BLaER1 (cell line): ENCODE measurements around the gene COPS7B.

ENCODE experiments used
- H3K27ac ChIP-seq: shearing (Covaris generic); formaldehyde crosslinking; 2 replicates; pipeline ENCODE4 v1.8.1; 2022
- H3K27me3 ChIP-seq: shearing (Covaris generic); formaldehyde crosslinking; 2 replicates; pipeline ENCODE4 v1.8.1; 2022
- H3K36me3 ChIP-seq: shearing (Covaris generic); formaldehyde crosslinking; 2 replicates; pipeline ENCODE4 v1.8.1; 2022
- H3K4me1 ChIP-seq: shearing (Covaris generic); formaldehyde crosslinking; 2 replicates; pipeline ENCODE4 v1.8.1; 2022
- H3K4me2 ChIP-seq: shearing (Covaris generic); formaldehyde crosslinking; 2 replicates; pipeline ENCODE4 v1.8.1; 2022
- H3K4me3 ChIP-seq: shearing (Covaris generic); formaldehyde crosslinking; 2 replicates; pipeline ENCODE4 v1.8.1; 2022
- H3K9ac ChIP-seq: shearing (Covaris generic); formaldehyde crosslinking; 2 replicates; pipeline ENCODE4 v1.8.1; 2022
- H3K9me3 ChIP-seq: shearing (Covaris generic); formaldehyde crosslinking; 2 replicates; pipeline ENCODE4 v1.8.1; 2022
- H4K20me1 ChIP-seq: shearing (Covaris generic); formaldehyde crosslinking; 2 replicates; pipeline ENCODE4 v1.8.1; 2022
- Cebpa-rat ChIP-seq: shearing (Covaris generic); IDR thresholded peaks from 2 replicates; pipeline ENCODE4 v1.8.1; 2022

The COPS7B gene

DNA sequence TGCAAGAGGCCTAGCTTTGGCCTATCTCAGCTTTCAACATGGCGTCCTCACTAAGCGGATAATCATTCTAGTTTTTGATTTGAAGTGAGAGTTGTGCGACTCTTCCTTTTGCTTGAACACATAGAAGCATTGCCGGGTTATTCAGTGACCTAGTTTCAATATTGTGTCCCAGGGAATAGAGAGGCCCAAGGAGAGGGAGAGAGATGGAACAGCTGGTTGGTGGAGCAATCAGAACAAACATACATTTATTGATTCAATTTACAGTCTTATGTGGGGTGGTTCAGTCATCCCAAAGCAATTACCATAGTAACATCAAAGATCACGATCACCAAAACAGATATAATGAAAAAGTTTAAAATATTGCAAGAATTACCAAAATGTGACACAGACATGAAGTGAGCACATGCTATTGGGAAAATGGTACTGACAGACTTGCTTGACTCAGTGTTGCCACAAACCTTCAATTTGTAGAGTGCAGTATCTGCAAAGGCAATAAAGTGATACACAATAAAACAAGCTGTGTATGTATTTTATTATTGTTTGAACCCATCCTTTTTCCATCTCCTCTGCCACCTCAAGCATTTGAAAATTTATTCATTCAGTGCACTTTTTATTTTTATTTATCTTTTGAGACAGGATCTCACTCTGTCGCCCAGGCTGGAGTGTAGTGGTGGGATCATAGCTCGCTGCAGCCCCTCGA lies 30.2 kb downstream of the COPS7B start:
- peaks cover 44% of the 10 kb centered on the region for H3K36me3 ChIP-seq
- peaks cover 42% of the 10 kb centered on the region for H3K9me3 ChIP-seq
- no peak for TF ChIP-seq Cebpa-rat
- H3K27ac ChIP-seq, result no peak overlapping the region
- no peak overlapping the region for H3K4me2 ChIP-seq
- H3K9ac ChIP-seq, result no peak overlapping the region
- H3K4me3 ChIP-seq, result no peak overlapping the region
- no peaks in the 10 kb centered on the region for H3K4me1 ChIP-seq
- H3K27me3 ChIP-seq, result no peaks in the 10 kb centered on the region
- no peaks in the 10 kb centered on the region for H4K20me1 ChIP-seq

DNA sequence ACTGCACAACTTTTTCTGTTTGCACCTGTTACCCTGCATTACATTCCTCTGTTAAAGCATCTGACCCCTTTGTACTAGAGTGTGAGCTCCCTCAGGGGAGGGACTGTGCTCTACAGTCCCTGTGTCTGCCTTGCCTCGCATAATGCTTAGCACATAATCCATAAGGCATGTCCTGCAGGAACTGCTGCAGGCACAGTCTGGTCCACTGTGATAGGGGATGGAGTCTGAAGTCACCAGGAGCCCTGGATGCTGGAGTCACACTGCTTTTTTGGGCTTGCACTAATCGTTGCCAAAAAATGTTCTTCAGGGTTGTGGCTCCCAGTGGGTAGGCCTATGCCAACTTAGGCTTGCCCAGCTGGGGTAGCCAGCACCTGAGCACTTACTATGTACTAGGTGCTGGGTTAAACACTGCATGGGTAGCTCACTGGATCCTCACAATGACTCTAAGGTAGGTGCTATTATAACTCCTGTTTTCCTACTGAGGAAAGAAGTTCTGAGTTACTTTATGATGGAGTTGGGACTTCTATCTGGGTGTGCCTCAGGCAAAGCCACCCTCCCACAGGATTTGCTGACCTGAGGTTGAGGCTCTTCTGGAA lies 33.3 kb downstream of the COPS7B start:
- no peak overlapping the region for H3K27ac ChIP-seq

GRCh38 chr2:231820786-231821303 lies 34.6 kb downstream of the COPS7B start:
- no peak for TF ChIP-seq Cebpa-rat
- Histone ChIP-seq H3K27me3 (no peaks in the 10 kb centered on the region), H3K36me3 (peaks cover 5% of the 10 kb centered on the region; the same call in 1 of the 2 replicates)

More for the DNA sequence above, 33.3 kb downstream of the COPS7B start:
- no peak overlapping the region for H3K4me3 ChIP-seq
- no peaks in the 10 kb centered on the region for H4K20me1 ChIP-seq
- no peak overlapping the region for H3K9ac ChIP-seq
- H3K36me3 ChIP-seq, result peaks cover 17% of the 10 kb centered on the region; the same call in 1 of the 2 replicates
- H3K27me3 ChIP-seq, result no peaks in the 10 kb centered on the region
- H3K4me1 ChIP-seq, result no peaks in the 10 kb centered on the region
- H3K4me2 ChIP-seq, result no peak overlapping the region
- TF ChIP-seq Cebpa-rat, result no peak
- peaks cover 39% of the 10 kb centered on the region for H3K9me3 ChIP-seq

DNA sequence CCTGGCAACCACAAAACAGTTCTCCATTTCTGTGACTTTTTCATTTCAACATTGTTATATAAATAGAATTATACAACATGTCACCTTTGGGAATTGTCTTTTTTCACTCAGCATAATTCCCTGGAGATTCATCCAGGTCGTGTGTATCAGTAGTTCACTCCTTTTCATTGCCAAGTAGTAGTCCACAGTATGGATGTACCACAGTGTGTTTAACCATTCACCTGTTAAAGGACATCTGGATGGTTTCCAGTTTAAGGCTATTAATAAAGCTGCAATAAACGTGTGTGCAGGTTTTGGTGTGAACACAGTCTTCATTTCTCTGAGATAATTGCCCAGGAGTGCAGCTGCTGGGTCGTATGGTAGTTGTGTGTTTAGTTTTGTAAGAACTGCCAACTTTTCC lies 35.7 kb downstream of the COPS7B start:
- no peak overlapping the region for H3K4me3 ChIP-seq
- H3K36me3 ChIP-seq, result no peaks in the 10 kb centered on the region
- TF ChIP-seq Cebpa-rat, result no peak
- no peaks in the 10 kb centered on the region for H3K27me3 ChIP-seq
- H3K27ac ChIP-seq, result no peak overlapping the region
- no peaks in the 10 kb centered on the region for H3K4me1 ChIP-seq
- no peaks in the 10 kb centered on the region for H4K20me1 ChIP-seq
- no peak overlapping the region for H3K4me2 ChIP-seq
- peaks cover 22% of the 10 kb centered on the region for H3K9me3 ChIP-seq
- H3K9ac ChIP-seq, result no peak overlapping the region

More at GRCh38 chr2:231820786-231821303, 34.6 kb downstream of the COPS7B start:
- Histone ChIP-seq H3K9me3 (peaks cover 26% of the 10 kb centered on the region), H3K4me1 (no peaks in the 10 kb centered on the region), H3K4me2 (no peak overlapping the region), H4K20me1 (no peaks in the 10 kb centered on the region), H3K27ac (no peak overlapping the region), H3K4me3 (no peak overlapping the region), H3K9ac (no peak overlapping the region)

DNA sequence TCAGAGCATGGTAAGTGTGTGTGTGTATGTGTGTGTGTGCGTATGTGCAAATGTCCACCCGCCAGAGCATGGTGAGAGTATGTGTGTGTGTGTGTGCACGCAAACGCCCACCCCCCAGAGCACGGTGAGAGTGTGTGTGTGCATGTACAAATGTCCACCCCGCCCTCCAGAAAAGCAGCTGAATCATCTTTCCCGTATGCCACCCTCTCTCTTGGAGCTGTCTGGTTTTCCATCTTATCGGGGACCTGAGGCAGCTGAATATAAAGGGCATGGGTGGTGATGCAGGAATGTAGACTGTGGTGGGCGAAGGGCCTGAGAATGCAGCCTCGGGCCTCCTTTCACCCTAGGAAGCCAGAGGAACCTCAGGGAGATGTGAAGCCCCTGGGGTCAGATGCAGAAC lies 66.9 kb downstream of the COPS7B start:
- H3K9ac ChIP-seq, result no peak overlapping the region
- TF ChIP-seq Cebpa-rat, result no peak
- H3K4me2 ChIP-seq, result no peak overlapping the region

GRCh38 chr2:231854616-231855125 lies 68.4 kb downstream of the COPS7B start:
- H4K20me1 ChIP-seq, result no peaks in the 10 kb centered on the region
- H3K36me3 ChIP-seq, result no peaks in the 10 kb centered on the region
- no peak overlapping the region for H3K27ac ChIP-seq
- H3K9ac ChIP-seq, result no peak overlapping the region
- H3K9me3 ChIP-seq, result peaks cover under 1% of the 10 kb centered on the region; the same call in 1 of the 2 replicates
- H3K4me1 ChIP-seq, result no peaks in the 10 kb centered on the region
- no peak overlapping the region for H3K4me2 ChIP-seq
- no peak overlapping the region for H3K4me3 ChIP-seq
- H3K27me3 ChIP-seq, result no peaks in the 10 kb centered on the region
- TF ChIP-seq Cebpa-rat, result no peak

More for the DNA sequence above, 66.9 kb downstream of the COPS7B start:
- no peak overlapping the region for H3K4me3 ChIP-seq
- H3K27ac ChIP-seq, result no peak overlapping the region
- peaks cover 13% of the 10 kb centered on the region for H3K9me3 ChIP-seq
- H3K27me3 ChIP-seq, result no peaks in the 10 kb centered on the region
- no peaks in the 10 kb centered on the region for H3K4me1 ChIP-seq
- no peaks in the 10 kb centered on the region for H4K20me1 ChIP-seq
- H3K36me3 ChIP-seq, result no peaks in the 10 kb centered on the region

DNA sequence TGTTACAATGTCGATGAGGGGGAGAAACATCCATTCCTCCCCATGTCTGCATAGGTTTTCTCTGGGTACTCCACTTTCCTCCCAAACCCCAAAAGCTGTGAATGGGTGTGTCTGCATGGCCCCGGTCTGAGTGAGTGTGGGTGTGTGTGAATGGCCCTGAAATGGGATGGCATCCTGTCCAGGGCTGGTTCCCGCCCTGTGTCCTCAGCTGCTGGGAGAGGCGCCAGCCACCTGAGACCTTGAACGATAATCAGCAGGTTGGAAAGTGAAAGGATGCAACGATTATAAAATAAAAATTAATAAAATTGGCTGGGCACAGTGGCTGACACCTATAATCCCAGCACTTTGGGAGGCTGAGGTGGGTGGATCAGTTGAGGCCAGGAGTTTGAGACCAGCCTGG lies 70.7 kb downstream of the COPS7B start:
- Histone ChIP-seq H3K4me3 (no peak overlapping the region), H3K9ac (no peak overlapping the region), H3K36me3 (no peaks in the 10 kb centered on the region), H3K9me3 (no peaks in the 10 kb centered on the region), H3K27me3 (no peaks in the 10 kb centered on the region), H3K27ac (no peak overlapping the region), H3K4me2 (no peak overlapping the region), H3K4me1 (no peaks in the 10 kb centered on the region), H4K20me1 (no peaks in the 10 kb centered on the region)
- no peak for TF ChIP-seq Cebpa-rat
